H9 (cell line): ENCODE data around the gene DIP2C. TPM values are rescaled to one million over a fixed set of nuclear protein-coding genes. Genes with fewer than 3 reads are reported as not detected.

Experiments
- DNase-seq: peaks from one replicate; pipeline ENCODE4 v3.0.0-alpha.2; 2017
- H2AFZ ChIP-seq: one replicate; pipeline ENCODE4 v1.6.1; 2013; ENCODE audit warnings: mild to moderate bottlenecking, low read length, control low read depth, moderate library complexity
- H2AK5ac ChIP-seq: 2 replicates; pipeline ENCODE4 v1.6.1; 2013; ENCODE audit warnings: low read length, control low read depth, mixed read lengths; ENCODE audit not compliant: insufficient read length
- H2BK120ac ChIP-seq: one replicate; pipeline ENCODE4 v1.6.1; 2013; ENCODE audit warnings: low read depth, mild to moderate bottlenecking, low read length, control low read depth, inconsistent platforms; ENCODE audit not compliant: poor library complexity, severe bottlenecking
- H2BK12ac ChIP-seq: 2 replicates; pipeline ENCODE4 v1.6.1; 2013; ENCODE audit warnings: low read length, control low read depth, mixed read lengths, low read depth; ENCODE audit not compliant: insufficient read length
- H2BK15ac ChIP-seq: 2 replicates; pipeline ENCODE4 v1.6.1; 2013; ENCODE audit warnings: low read depth, low read length, control low read depth
- H2BK20ac ChIP-seq: one replicate; pipeline ENCODE4 v1.6.1; 2013; ENCODE audit warnings: low read depth, mild to moderate bottlenecking, low read length, control low read depth, inconsistent platforms; ENCODE audit not compliant: poor library complexity, severe bottlenecking
- H2BK5ac ChIP-seq: 2 replicates; pipeline ENCODE4 v1.6.1; 2013; ENCODE audit warnings: low read length, control low read depth, mixed read lengths; ENCODE audit not compliant: insufficient read length
- H3K14ac ChIP-seq: 2 replicates; pipeline ENCODE4 v1.6.1; 2013; ENCODE audit warnings: low read length, control low read depth; ENCODE audit not compliant: insufficient read depth
- H3K18ac ChIP-seq: 2 replicates; pipeline ENCODE4 v1.6.1; 2013; ENCODE audit warnings: low read depth, mild to moderate bottlenecking, mixed read lengths, low read length, control low read depth; ENCODE audit not compliant: insufficient read length
- H3K23ac ChIP-seq: 2 replicates; pipeline ENCODE4 v1.6.1; 2013; ENCODE audit warnings: low read length, control low read depth, mixed read lengths, low read depth; ENCODE audit not compliant: insufficient read length
- H3K23me2 ChIP-seq: 2 replicates; pipeline ENCODE4 v1.6.1; 2013; ENCODE audit warnings: low read depth, mild to moderate bottlenecking, mixed read lengths, low read length, control low read depth; ENCODE audit not compliant: insufficient read length, poor library complexity, severe bottlenecking
- H3K27ac ChIP-seq: 2 replicates; pipeline ENCODE4 v1.5.1; 2013; ENCODE audit warnings: low read length, control low read depth, mixed read lengths, low read depth; ENCODE audit not compliant: insufficient read length
- H3K27me3 ChIP-seq: 2 replicates; pipeline ENCODE4 v1.6.1; 2013; ENCODE audit warnings: low read length, control low read depth, inconsistent platforms; ENCODE audit not compliant: insufficient read depth
- H3K4ac ChIP-seq: 2 replicates; pipeline ENCODE4 v1.6.1; 2013; ENCODE audit warnings: low read depth, mild to moderate bottlenecking, control low read depth, inconsistent platforms, low read length, moderate library complexity
- H3K4me1 ChIP-seq: 2 replicates; pipeline ENCODE4 v1.6.1; 2013; ENCODE audit warnings: low read length, control low read depth, inconsistent platforms; ENCODE audit not compliant: insufficient read depth
- H3K4me2 ChIP-seq: 2 replicates; pipeline ENCODE4 v1.6.1; 2013; ENCODE audit warnings: low read length, control low read depth, mixed read lengths; ENCODE audit not compliant: insufficient read length, insufficient read depth
- H3K56ac ChIP-seq: 2 replicates; pipeline ENCODE4 v1.6.1; 2013; ENCODE audit warnings: low read depth, mild to moderate bottlenecking, mixed read lengths, low read length, control low read depth; ENCODE audit not compliant: insufficient read length
- H3K79me1 ChIP-seq: 2 replicates; pipeline ENCODE4 v1.6.1; 2013; ENCODE audit warnings: low read depth, mild to moderate bottlenecking, moderate library complexity, low read length, control low read depth, inconsistent platforms; ENCODE audit not compliant: insufficient read depth, poor library complexity, severe bottlenecking
- H3K79me2 ChIP-seq: 2 replicates; pipeline ENCODE4 v1.6.1; 2013; ENCODE audit warnings: low read length, control low read depth, inconsistent platforms; ENCODE audit not compliant: insufficient read depth
- H3K9ac ChIP-seq: 2 replicates; pipeline ENCODE4 v1.6.1; 2013; ENCODE audit warnings: low read length, control low read depth, mixed read lengths; ENCODE audit not compliant: insufficient read length; ENCODE audit errors: extremely low read depth
- H3K9me3 ChIP-seq: one replicate; pipeline ENCODE4 v1.6.1; 2013; ENCODE audit warnings: low read depth, low read length, inconsistent platforms; ENCODE audit not compliant: control insufficient read depth
- H3T11ph ChIP-seq: one replicate; pipeline ENCODE4 v1.6.1; 2013; ENCODE audit warnings: mild to moderate bottlenecking, low read length, control low read depth, inconsistent platforms
- H4K20me1 ChIP-seq: one replicate; pipeline ENCODE4 v1.6.1; 2013; ENCODE audit not compliant: control insufficient read depth, insufficient read length, insufficient read depth
- H4K5ac ChIP-seq: 2 replicates; pipeline ENCODE4 v1.6.1; 2013; ENCODE audit warnings: low read depth, mild to moderate bottlenecking, mixed read lengths, low read length, control low read depth; ENCODE audit not compliant: insufficient read length
- H4K8ac ChIP-seq: replicated peaks from 2 replicates; pipeline ENCODE4 v1.6.1; 2013; ENCODE audit warnings: low read length, control low read depth, mixed read lengths, low read depth; ENCODE audit not compliant: insufficient read length
- H4K91ac ChIP-seq: 2 replicates; pipeline ENCODE4 v1.6.1; 2013; ENCODE audit warnings: low read depth, mild to moderate bottlenecking, moderate library complexity, mixed read lengths, low read length, control low read depth; ENCODE audit not compliant: insufficient read length
- H3K27ac Mint-ChIP-seq, 3 experiments: 2 replicates in 2 of 3; 3 replicates in 1 of 3; pipeline ENCODE4 v1.8.0; 2020 to 2021; ENCODE audit warnings: mixed read lengths in 3 of 3, mild to moderate bottlenecking in 1 of 3, moderate library complexity in 1 of 3
- H3K27me3 Mint-ChIP-seq: 2 replicates; pipeline ENCODE4 v1.8.0; 2021; ENCODE audit warnings: low read depth, mild to moderate bottlenecking, moderate library complexity, mixed read lengths
- H3K36me3 Mint-ChIP-seq, 3 experiments: 2 replicates in 2 of 3; 3 replicates in 1 of 3; pipeline ENCODE4 v1.8.0; 2020 to 2021; ENCODE audit warnings: low read depth in 3 of 3, mixed read lengths in 3 of 3; ENCODE audit not compliant: insufficient read depth in 1 of 3
- H3K4me1 Mint-ChIP-seq, 2 experiments: 2 replicates each; pipeline ENCODE4 v1.8.0; 2020; ENCODE audit warnings: mixed read lengths in 2 of 2
- H3K4me3 Mint-ChIP-seq, 2 experiments: 2 replicates in 1 of 2; 3 replicates in 1 of 2; pipeline ENCODE4 v1.8.0; 2020 to 2021; ENCODE audit warnings: mild to moderate bottlenecking in 2 of 2, mixed read lengths in 2 of 2, moderate library complexity in 1 of 2
- H3K9me3 Mint-ChIP-seq, 2 experiments: 2 replicates in 1 of 2; 3 replicates in 1 of 2; pipeline ENCODE4 v1.8.0; 2020; ENCODE audit warnings: mild to moderate bottlenecking in 2 of 2, mixed read lengths in 2 of 2, moderate library complexity in 1 of 2
- WGBS: extraction: QIAGEN DNeasy Blood & Tissue Kit; methylation state at CpG from one replicate; pipeline ENCODE4 v1.1.7; 2013; ENCODE audit warnings: missing lambda C conversion rate, low lambda C conversion rate, mixed read lengths; ENCODE audit not compliant: insufficient read length; ENCODE audit errors: extremely low coverage; 5-methylcytosine and 5-hydroxymethylcytosine counted together
- total RNA-seq: library from RNA; stranded (reverse); gene quantifications from 2 replicates; pipeline ENCODE4 v1.2.1, GENCODE V29; 2021
- TF ChIP-seq, protein P1 (sequence below): fragments of 200-600 bp; sonication (generic); conservative IDR thresholded peaks from 3 replicates; pipeline ENCODE4 v1.8.0; 2021; ENCODE audit warnings: antibody characterized with exemption, mild to moderate bottlenecking

Gene DIP2C
- total RNA-seq, 1 experiment from 2014 or later = 7.9 TPM

GRCh38 chr10:621981-622740, 67.3 kb downstream of the DIP2C start:
- no peaks in the 10 kb centered on the region for H3K9me3 Mint-ChIP-seq
- Histone ChIP-seq H2BK15ac (no peak overlapping the region), H3K9ac (no peak overlapping the region), H2AFZ (no peak overlapping the region), H4K20me1 (peaks cover 2% of the 10 kb centered on the region), H3K4me2 (no peak overlapping the region), H4K8ac (no peak overlapping the region), H3T11ph (no peak overlapping the region), H3K23ac (no peak overlapping the region), H3K4ac (no peak overlapping the region), H3K4me1 (peaks cover 7% of the 10 kb centered on the region; the same call in 1 of the 2 replicates), H2BK120ac (no peak overlapping the region), H3K18ac (no peak overlapping the region), H3K79me1 (no peaks in the 10 kb centered on the region), H3K23me2 (no peaks in the 10 kb centered on the region), H2BK5ac (no peak overlapping the region), H3K14ac (no peak overlapping the region), H4K91ac (no peak overlapping the region), H2AK5ac (no peak overlapping the region), H3K27me3 (no peaks in the 10 kb centered on the region), H2BK12ac (no peak overlapping the region), H3K79me2 (no peaks in the 10 kb centered on the region; the same call in 1 of the 2 replicates), H4K5ac (no peak overlapping the region), H3K27ac (no peak overlapping the region), H3K9me3 (no peaks in the 10 kb centered on the region), H3K56ac (no peak overlapping the region), H2BK20ac (no peak overlapping the region)
- no peak for DNase-seq
- no CpG with 5 or more reads among the region's 13 CpGs for WGBS
- H3K27ac Mint-ChIP-seq = no peak overlapping the region
- H3K4me1 Mint-ChIP-seq = peaks cover 29 to 44% of the 10 kb centered on the region in 2 experiments
- TF ChIP-seq, protein P1, sequence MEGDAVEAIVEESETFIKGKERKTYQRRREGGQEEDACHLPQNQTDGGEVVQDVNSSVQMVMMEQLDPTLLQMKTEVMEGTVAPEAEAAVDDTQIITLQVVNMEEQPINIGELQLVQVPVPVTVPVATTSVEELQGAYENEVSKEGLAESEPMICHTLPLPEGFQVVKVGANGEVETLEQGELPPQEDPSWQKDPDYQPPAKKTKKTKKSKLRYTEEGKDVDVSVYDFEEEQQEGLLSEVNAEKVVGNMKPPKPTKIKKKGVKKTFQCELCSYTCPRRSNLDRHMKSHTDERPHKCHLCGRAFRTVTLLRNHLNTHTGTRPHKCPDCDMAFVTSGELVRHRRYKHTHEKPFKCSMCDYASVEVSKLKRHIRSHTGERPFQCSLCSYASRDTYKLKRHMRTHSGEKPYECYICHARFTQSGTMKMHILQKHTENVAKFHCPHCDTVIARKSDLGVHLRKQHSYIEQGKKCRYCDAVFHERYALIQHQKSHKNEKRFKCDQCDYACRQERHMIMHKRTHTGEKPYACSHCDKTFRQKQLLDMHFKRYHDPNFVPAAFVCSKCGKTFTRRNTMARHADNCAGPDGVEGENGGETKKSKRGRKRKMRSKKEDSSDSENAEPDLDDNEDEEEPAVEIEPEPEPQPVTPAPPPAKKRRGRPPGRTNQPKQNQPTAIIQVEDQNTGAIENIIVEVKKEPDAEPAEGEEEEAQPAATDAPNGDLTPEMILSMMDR = no peak
- H3K4me3 Mint-ChIP-seq = no peak overlapping the region
- H3K27me3 Mint-ChIP-seq = no peaks in the 10 kb centered on the region; the same call in 1 of the 2 replicates
- H3K36me3 Mint-ChIP-seq = peaks cover 0 to 4% (median 0%) of the 10 kb centered on the region in 3 experiments; a peak in 5 of 7 replicates
